Skin of body (tissue), 3 donors: ENCODE measurements around the gene LAYN. TPM values are rescaled to one million over a fixed set of nuclear protein-coding genes. Genes with fewer than 3 reads are reported as not detected.
A peak's percentile ranks its signal among the peaks of the same experiment; 100 is the strongest.

Experiments used
- DNase-seq: peaks from one replicate; lab custom pipeline; 2025; lab: John Stamatoyannopoulos, UW
- small RNA-seq: library from RNA; depleted of rRNA; stranded (forward); fragments of <200 nt; gene quantifications from one replicate; pipeline ENCODE3, GENCODE V24; 2014; ENCODE audit warnings: low replicate concordance
- total RNA-seq: library from RNA; depleted of rRNA; stranded (reverse); fragments of >200 nt; gene quantifications from one replicate; pipeline ENCODE4 v1.2.3, GENCODE V29; 2014

LAYN gene
- total RNA-seq, 1 donor from 2014 or later: 9.6 TPM

- no peak for DNase-seq
These were observed 52.0 kb downstream of the LAYN start for GRCh38 chr11:111592491-111592890.

- DNase-seq: no peak
These were observed 55.8 kb downstream of the LAYN start for GRCh38 chr11:111596319-111596718.

- no peak for DNase-seq
These were observed 57.6 kb downstream of the LAYN start for GRCh38 chr11:111598148-111598547.

- DNase-seq: peak; percentile 90
These were observed 58.0 kb downstream of the LAYN start for GRCh38 chr11:111598559-111598958.

GRCh38 chr11:111601636-111601978 lies 61.1 kb downstream of the LAYN start:
- no peak for DNase-seq

- peak; percentile 95 for DNase-seq
These were observed 61.7 kb downstream of the LAYN start, which contains the start of gene SIK2 for GRCh38 chr11:111601979-111602864. SIK2 (plus strand) TSS chr11:111602449; CDS start chr11:111602564, 115 bp downstream.

GRCh38 chr11:111602865-111603610 lies 62.5 kb downstream of the LAYN start:
- no peak for DNase-seq

- DNase-seq: no peak
These were observed 63.2 kb downstream of the LAYN start for GRCh38 chr11:111603611-111604130.

- peak; percentile 41 for DNase-seq
These were observed 64.0 kb downstream of the LAYN start for GRCh38 chr11:111604392-111605009.

GRCh38 chr11:111605681-111606080 lies 65.2 kb downstream of the LAYN start:
- DNase-seq: no peak

GRCh38 chr11:111606986-111607385 lies 66.5 kb downstream of the LAYN start:
- DNase-seq: no peak

- no peak for DNase-seq
These were observed 67.2 kb downstream of the LAYN start for GRCh38 chr11:111607751-111608150.

Small RNA genes lying within 50 kb of the gene (small RNA-seq; reads per million reads assigned to genes)
- 0.62 reads per million, percentile 69 among the genes with 10 or more reads in this experiment for gene MIR34B
- 4.5 reads per million, percentile 90 among the genes with 10 or more reads in this experiment for gene MIR34C

Other genes with a start within 250 kb of the LAYN start
- 1.4 TPM for gene POU2AF3, start 242.2 kb upstream of the LAYN start, total RNA-seq
- gene POU2AF1, start 161.4 kb upstream of the LAYN start, total RNA-seq: 0.10 TPM
- gene BTG4, start 28.3 kb upstream of the LAYN start, total RNA-seq: not detected
- not detected for gene HOATZ, start 25.9 kb upstream of the LAYN start, total RNA-seq
- gene SIK2, start 61.7 kb downstream of the LAYN start, total RNA-seq: 20.7 TPM
- 56.6 TPM for gene PPP2R1B, start 225.7 kb downstream of the LAYN start, total RNA-seq